Measurements from ENCODE around the gene PLIN5.

Gene PLIN5
- 0.04 to 0.54 reads per million in 2 experiments for total RNA-seq

GRCh38 chr19:4534836-4535658 lies at the start of gene PLIN5:
Gene PLIN5 (minus strand): TSS chr19:4535224. CDS start chr19:4534074, 1,150 bp downstream.
- peak; percentile 24 for DNase-seq (ENCODE audit: low read depth)

- DNase-seq (ENCODE audit: low read depth): no peak
Measured at GRCh38 chr19:4583961-4584669, 49.1 kb upstream of the PLIN5 start.

DNA sequence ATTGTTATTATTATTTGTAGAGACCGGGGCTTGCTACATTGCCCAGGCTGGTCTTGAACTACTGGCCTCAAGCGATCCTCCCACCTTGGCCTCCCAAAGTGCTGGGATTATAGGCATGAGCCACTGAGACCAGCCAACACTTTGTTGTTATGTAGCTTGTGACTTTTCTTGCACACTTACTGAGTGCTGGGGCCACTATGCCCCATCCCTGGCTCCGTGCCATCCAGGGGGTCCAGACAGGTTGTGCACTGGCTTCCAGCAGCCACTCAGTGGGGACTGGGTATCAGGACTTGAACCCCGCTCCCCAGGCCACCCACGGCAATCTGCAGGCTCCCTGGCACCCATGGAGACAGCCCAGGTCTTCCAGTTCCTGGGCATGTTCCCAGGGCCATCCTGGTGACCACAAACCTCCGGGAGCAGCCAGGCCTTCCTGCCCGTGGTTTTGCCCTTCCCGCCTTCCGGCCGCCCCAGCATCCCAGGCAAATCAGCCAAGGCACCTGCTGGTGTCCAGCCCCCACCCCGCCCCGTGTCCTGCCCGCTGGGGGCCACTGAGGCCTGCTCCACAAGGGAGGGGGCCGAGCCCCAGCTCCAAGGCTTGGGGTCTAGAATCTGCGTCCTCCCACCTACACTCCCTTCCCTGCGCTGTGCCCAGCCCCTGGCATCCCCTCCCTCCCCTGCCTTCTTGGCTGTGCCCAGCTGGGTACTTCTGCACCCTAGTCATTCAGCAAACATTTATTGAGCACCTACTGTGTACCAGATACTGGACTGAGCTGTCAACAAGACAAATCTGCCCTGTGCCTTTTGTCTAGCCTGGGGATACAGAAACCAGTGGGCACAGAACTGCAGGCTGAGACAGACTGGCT lies 48.2 kb upstream of the PLIN5 start:
- no peak for DNase-seq (ENCODE audit: low read depth)

DNA sequence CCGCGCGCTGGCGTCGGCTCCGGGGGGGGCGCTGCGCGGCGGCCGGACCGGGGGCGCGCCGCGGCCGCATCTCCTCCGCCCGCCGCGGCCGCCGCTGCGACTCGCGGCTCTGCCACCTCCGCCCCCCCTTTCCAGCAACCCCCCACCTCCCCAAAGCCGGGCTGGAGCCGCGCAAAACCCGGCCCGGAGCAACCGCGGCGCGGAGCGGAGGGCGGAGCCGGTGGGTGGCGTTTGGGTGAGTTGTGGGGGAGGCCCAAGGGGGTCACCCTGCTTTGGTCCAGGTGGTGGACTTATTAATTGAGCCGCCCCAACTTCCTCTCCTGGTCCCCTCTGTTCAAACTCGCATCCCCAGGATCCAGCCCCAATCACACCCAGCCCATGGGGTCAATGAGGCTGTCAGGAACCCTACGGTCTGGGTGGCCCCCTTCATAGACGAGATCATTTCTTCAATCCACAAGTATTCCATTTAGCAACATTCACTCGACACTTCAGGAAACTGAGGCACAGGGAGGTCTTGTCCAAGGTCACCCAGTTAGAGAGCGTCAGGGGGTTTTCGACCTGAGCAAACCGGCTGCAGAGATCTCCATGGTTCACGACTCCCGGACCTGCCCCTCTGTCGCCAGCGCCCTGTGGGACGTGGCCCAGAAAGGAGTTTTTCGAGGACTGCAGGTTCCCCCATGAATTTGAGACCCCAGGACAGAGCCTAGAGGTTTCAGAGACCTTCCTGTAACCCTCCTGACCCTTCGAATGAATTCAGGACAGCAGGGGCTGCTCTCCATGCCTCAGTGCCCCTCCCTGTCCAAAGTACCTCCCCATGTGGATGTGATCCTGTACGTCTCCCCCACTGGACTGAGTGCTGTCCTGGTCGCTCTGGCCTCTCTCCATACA lies 46.9 kb upstream of the PLIN5 start:
- no peak for DNase-seq (ENCODE audit: low read depth)

GRCh38 chr19:4580961-4581665 lies 46.1 kb upstream of the PLIN5 start:
- no peak for DNase-seq (ENCODE audit: low read depth)

- no peak for DNase-seq (ENCODE audit: low read depth)
Measured at GRCh38 chr19:4580021-4580901, 45.2 kb upstream of the PLIN5 start.

- DNase-seq (ENCODE audit: low read depth): no peak
Measured at GRCh38 chr19:4579389-4579788, 44.4 kb upstream of the PLIN5 start.

DNA sequence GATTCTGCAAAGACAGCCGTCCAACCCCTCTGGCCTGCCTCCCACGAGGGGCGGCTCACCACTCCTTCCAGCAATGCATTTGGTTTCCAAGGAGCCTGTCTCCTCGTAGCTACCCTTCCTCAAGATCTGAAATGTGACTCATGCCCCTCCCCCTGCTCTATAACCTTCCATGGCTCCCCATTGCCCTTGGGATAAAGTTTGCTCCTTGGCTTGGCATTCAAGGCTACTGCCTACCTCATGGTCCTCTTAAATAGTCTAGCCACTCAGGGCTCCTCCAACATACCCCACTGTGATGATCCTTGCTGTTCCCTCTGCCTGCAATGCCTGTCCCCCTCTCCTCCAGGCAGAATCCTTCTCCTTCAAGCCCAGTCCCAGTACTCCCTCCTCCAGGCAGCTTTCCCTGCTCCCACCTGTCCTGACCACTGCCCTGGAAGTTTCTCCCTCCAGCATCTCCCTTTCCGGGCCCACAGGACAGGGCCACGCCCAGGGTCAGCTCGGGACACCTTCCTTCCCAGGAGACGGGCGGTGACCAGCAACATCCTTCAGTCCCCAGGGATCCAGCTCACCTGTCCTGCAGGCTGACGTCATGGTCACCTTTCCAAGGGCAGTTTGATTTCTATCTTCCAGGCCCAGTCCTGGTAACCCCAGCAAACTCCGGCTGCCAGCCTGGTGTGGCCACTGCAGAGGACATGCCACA lies 43.7 kb upstream of the PLIN5 start:
- DNase-seq (ENCODE audit: low read depth): no peak

DNA sequence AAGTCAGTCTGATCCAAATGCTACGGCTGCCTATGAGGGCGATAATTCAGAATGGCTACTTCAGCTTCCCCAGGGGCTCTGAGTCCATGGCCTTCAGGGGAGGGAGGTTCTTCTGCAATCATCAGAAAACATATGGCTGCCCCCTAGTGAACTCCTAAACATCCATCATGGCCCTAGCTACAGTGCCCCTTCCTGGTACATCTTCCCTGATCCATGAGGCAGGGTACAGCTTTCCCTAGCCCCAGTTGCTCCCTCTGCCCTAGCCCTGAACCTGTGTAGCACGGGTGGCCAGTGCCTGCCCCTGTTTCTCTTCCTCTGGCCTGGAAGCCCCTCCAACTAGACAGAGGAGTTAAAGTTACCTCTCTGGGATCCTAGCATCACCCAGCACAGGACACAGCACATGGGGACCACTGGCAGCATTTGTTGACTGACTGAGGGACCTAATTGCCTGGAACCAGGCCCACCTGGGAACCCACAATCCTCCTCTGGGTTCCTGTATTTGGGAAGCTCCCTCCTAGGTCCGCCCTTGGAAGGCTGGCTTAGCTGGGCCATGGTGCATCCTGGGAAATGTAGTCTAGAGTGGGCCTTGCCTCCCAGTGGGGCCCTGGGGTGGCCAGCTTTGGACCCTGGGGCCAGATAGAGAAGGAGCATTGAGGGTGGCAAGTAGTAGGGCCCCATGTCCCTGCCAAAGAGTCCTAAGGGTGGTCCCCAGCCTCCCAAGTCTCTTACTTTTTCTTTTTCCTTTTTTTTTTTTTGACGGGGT lies 42.2 kb upstream of the PLIN5 start:
- no peak for DNase-seq (ENCODE audit: low read depth)

DNA sequence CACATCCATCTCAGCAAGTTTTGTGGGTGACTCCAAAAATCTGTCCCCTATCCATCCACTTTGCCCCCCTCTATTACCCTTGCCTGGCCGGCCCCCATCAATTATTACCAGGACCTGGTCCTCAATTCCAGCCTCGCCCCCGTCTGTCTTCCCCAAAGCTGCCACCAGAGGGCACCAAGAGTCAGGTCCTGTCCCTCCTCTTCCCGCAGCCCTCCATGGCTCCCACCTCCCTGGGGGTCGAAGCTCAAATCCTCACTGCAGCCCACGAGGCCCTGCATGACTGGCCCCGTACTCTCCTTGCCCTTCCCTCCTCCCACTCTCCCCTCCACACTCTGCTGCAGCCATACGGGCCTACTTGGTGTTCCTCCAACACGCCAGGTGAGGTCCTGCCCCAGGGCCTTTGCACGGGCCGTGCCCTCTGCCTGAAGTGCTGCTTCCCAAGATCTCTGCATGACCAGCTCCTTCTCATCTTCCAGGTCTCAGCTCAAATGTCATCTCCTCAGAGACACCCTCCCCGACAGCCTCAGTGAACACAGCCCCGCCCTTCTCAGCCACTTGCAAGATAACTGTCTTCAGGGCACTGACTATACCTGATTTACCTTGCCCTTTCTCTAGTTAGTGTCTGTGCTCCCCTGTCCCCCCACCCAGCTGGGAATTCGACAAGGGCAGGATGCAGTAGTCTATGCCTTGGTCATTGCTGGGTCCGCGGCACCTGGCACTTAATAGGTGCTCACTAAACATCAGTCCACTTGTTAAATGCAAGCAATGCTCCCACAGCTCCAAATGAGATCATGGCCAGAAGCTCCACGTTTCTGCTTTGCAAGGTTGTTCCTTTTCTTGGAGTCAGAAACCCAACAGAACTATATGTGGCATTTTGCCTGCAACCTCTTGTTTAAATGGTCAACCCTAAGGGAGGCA lies 41.3 kb upstream of the PLIN5 start:
- DNase-seq (ENCODE audit: low read depth): peak; percentile 54

DNA sequence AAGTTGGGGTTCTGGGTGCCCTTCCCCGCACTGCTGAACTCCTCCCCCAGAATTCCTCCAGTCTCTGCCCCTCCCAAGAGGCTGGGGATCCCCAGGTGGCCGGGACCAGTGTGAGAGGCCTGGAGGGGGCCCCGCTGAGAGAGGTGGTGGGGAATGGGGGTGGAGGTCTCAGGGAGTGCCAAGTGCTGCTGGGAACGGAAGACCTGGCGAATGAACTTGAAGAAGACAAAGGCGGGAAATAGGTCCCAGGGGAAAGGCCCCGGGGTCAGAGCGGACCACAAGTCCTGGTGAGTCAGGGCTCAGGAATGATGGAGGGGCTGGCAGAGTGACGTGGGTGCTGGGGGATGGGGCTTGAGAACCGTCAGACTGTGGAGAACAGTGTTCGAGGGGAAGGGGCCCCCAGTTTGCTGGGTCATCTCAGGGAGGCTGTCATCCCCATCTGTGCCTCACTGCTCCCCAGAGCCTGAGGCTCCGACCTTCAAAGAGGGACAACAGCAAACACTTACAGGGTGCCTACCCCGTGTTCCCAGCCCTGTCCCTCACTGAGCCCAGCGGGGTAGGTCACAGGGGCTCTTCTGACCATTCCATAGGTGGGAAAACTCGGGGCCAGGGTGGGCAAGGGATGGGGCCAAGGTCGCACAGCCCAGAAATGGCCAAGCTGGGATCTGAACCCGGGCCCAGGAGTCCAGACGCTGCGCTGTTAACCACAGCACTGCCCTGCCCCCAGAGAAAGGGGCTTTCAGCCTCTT lies 40.4 kb upstream of the PLIN5 start:
- no peak for DNase-seq (ENCODE audit: low read depth)

- DNase-seq (ENCODE audit: low read depth): no peak
Measured at GRCh38 chr19:4573682-4574081, 38.7 kb upstream of the PLIN5 start.

DNA sequence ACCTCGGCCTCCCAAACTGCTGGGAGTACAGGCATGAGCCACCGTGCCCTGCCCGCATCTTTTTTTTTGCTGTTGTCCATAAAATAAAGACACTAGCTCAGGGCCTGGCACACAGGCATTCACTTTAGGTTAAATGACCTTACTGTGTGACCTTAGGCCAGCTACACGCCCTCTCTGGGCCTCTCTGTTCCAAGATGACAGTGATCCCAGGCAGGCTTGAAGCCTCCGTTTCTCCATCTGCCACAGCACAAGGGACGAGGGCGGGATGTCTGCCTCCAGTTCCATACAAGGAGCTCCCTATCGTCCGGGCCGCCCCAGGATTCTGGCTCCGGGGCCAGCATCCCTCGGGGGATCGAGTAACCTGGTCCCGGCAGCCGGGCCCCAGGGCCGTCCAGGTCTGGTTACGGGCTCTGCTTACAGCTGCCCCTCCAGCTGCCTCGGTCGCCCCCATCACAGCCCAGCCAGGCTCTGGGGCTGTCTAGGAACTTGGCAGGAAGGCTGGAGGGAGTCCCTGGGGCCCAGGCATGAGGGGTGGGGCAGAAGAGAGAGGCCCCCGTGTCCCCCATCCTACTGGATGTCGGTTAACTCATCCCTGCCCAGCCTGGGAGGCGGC lies 36.4 kb upstream of the PLIN5 start:
- DNase-seq (ENCODE audit: low read depth): no peak

DNA sequence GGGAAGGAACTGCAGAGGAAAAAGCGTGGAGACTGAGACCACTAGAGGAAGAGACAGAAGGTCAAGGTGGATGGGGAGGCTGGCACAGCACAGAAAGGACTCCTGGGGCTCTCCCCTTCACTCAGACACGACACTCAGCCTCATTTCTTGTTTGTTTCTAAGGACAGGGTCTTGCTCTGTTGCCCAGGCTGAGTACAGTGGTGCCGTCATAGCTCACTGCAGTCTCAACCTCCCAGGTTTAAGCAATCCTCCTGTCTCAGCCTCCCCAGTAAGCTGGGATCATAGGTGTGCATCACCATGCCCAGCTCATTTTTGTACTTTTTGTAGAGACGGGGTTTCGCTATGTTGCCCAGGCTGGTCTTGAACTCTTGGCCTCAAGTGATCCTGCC lies 35.9 kb upstream of the PLIN5 start:
- no peak for DNase-seq (ENCODE audit: low read depth)

DNA sequence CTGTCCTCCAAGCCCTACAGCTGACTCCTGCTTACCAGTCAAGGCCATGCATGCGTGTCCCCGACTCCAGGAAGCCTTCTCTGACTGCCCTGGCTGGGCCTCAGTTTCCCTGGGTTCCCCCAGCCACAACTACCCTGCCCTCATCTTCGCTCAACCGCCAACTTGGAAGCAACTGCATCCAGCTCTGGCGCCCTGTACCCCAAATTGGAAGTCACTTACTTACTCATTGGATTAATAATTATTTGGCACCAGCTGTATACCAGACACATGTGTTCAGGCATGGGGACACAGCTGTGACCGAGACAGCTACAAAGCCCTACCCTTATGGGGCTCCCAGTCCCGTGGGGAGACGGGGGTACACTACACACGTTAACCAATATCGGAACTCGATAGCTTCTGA lies 35.4 kb upstream of the PLIN5 start:
- DNase-seq (ENCODE audit: low read depth): no peak

DNA sequence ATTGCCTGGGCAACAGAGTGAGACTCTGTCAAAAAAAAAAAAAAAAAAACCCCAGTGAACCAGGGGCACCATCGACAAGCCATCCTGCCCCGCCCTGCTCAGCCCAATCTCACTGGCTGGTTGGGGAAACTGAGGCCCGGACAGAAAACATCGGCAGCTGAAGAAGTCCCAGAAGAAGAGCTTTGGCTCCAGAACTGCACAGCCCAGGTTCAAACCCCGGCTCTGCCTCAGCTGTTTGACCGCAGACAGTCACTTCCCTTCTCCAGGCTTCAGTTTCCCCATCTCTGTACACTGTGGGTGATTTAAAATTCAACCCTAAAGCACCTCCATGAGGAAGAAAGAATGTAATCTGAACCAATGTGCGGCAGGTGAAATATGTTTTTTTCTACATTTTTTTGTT lies 33.9 kb upstream of the PLIN5 start:
- no peak for DNase-seq (ENCODE audit: low read depth)

Data from T follicular helper cell (primary cell).